8988T (cell line): ENCODE results near the gene ADARB2.
"Not testable (repeated sequence)": the region's sequence is repeated elsewhere in the genome, so short reads cannot be mapped to it uniquely, and the experiment has no call there.

ENCODE experiments used
- DNase-seq: peaks from one replicate; pipeline ENCODE4 v3.0.0; 2011

The ADARB2 gene

DNA sequence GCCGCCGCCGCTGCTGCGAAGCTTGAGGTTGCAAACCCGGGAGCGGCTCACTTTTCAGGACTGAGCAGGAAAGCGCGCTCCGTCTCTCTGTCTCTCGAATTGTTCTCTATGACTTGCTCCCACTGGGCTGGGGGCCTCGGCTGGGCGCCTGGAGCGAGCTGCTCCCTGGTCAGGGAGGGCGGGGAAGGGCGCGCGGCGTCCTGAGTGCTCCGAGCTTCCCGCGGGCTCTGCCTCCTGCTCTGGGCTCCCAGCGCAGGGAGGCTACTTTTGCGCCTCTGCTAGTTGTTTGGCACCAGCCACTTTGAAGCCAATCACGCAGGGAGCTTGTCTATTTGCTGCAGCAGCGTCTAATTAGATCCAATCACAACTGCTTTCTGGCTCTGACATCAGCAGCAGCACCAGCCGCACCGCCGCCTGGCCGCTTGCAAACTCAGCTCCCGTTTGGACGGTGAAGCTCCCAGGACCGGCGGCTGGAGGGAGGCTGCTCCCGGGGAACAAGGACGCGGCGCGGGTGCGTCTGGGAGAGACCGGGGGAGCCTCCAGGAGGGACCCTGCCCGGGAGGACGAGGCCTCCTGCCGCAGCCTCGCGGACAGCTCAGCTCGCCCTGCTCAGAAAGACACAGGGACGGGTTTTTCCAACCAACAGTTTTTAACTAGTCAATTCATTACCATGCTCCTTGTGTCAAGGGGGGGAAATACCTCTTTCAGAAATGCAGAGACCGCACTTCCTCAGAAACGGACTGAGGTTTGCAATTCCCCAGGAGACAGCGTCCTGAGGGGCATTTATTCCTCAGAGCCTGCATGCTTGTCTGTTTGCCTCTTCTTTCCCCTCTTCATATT is at the start of gene ADARB2:
ADARB2 (minus strand) TSS at position 304 of the 840 bp plus-strand sequence.
- DNase-seq: no peak

DNA sequence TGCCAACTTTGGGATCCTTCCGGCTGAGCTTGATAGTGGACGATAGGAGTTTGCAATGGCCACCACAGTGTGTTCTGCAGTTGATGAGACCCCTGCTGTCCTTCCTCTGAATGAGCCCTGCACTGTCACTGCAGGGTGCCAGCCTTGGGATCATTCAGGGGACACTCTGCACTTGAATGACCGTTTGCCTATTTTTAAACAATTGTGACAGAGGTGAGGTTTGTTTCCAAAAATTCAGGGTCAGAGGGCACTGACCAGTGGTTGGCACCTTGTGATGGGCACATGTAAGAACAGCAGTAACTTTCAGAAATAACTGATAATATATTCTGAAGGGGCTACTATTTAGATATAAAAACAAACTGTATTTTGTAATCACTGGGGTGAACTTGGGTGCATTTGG is 48.5 kb upstream of the ADARB2 start:
- no peak for DNase-seq

DNA sequence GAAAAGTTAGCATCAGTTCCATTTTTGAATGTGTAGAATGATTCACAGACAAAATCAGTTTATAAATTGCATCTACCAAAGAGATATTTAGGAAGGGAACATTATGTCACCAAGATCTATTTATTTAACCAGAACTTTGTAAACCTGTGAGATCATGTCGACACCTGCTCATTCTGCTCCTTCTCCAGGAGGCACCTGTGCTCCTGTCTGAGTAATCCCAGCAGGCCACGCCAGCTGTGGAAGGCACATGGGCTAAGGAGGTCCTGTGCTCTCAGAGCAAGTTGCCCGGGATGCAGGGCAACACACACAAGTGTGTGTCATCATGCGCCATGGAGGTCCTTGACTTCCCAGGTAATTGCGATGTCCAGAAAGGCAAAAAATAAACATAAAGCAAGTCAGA is 45.5 kb upstream of the ADARB2 start:
- no peak for DNase-seq

DNA sequence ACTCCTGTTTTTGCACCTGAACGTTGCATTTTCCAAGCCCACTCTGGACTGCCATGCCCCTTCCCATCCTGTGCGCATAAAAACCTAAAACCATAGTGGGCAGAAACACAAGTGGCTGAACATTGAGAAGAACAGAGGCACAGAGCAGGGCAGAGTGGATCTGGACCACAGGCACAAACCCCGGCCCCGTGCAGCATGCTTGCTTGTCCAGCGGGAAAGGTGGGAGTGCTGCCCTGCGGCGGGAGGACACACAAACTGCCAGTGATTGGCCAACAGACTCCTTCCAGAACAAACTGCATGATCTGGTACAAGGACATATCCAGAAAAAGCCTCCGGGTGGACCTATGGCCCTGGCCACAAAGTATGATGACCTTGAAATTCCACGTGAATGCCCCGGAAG is 42.5 kb upstream of the ADARB2 start:
- no peak for DNase-seq

DNA sequence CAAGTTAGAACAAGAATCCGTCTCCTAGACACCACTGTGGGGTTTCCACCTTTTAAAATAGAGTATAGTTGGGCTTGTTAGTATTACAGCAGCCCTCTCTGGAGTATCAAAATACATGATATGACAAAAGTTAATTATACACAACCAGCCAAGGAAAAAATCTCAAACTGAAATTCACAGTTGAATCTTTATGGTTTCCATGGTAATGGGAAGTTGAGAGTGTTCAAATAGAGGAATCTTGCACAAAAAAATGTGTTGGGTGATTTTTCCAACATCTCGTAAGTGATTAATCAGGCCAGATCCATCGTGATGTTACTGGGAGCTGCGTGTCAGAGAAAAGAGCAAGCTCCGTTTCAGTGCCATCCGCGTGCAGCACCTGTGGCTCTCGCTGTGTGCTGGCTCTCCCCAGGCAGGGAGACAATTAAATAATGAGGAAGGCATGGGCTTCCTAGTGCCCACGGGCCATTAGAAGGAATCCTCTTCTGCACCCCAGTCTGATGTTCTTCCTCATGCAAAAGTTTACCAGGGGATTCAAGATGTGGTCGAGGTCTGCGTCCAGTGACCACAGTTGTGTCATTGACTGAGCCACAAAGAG is 41.1 kb upstream of the ADARB2 start:
- DNase-seq: no peak

DNA sequence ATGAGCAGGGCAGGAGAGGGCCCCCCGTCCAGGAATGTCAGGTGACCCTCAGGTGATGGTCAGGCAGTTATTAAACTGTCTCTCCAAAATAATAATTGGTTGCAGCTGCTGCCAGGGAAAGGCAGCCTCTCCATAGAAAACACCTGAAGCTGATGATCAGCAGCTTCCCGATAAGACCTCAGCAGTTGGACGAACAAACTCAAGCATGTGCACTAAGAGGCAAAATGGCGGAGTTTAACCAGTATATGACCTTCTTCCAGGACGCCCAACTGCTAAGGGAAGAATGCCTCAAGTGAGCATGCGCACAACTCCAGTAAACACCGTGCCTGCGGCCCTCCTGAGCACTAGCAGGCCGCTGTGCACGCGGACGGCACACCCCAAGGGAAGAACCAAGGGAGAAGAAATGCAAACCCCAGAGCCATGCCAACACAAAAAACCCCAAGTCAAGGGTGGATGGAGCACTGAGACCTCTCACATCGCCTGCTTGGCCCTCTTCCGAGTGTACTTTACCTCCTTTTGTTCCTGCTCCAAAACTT is 38.9 kb upstream of the ADARB2 start:
- DNase-seq: no peak

DNA sequence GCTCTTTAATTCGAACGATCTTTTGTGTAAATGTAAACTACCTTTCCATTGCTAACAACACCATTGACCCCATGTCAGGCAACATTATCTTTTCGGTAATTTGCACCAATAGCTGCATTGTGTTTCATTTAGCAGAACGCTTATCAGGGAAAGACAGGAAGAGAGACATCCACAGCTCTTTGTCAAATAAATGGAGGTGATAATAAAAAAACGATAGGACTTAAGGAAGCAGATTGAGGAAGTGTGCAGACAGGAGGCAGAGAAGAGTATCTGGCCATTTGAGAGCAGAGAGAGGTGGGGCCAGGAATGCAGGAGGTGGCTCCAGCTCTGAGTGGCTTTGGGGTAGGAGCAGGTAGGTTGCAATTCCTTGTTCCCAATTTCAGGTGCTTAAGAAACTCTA is 37.5 kb upstream of the ADARB2 start:
- no peak for DNase-seq

DNA sequence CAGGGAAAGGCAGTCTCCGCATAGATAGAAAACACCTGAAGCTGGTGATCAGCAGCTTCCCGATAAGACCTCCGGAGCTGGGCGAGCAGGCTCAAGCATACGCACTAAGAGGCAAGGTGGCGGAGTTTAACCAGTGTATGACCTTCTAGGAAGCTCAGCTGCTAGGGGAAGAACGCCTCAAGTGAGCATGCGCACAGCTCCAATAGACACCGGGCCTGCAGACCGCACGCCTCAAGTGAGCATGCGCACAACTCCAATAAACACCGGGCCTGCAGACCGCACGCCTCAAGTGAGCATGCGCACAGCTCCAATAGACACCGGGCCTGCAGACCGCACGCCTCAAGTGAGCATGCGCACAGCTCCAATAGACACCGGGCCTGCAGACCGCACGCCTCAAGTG is 35.9 kb upstream of the ADARB2 start:
- not testable (repeated sequence) for DNase-seq

DNA sequence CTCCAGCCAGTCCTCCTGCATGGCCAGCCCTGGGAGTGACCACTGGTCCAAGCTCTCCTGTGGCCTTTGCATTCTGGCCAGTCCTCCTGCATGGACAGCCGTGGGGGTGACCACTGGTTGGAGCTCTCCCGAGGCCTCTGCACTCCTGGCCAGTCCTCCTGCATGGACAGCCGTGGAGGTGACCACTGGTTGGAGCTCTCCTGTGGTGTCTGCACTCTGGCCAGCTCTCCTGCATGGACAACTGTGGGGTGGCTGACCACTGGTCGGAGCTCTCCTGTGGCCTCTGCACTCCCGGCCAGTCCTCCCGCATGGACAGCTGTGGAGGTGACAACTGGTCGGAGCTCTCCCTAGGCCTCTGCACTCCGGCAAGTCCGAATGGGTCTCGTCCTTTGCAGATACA is 28.7 kb upstream of the ADARB2 start:
- DNase-seq: no peak

DNA sequence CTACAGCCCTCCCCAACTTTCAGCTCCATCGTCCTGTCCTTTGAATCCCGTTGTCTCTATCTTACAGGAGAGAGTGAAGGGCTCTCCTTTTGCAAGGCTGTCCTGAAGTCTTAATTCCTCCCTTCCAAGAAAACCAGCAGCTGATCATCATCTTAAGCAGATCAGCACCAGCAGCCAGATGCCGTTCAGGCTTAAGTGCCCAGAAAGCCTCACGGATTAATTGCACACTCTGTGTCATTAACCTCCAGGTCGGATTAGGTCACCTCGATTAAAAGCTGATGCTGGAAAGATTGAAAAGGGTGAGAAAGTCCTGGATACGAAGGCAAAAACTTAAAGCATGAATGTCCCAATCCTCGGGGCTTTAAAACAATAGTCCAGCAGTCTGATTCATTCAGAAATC is 24.8 kb upstream of the ADARB2 start:
- DNase-seq: no peak

DNA sequence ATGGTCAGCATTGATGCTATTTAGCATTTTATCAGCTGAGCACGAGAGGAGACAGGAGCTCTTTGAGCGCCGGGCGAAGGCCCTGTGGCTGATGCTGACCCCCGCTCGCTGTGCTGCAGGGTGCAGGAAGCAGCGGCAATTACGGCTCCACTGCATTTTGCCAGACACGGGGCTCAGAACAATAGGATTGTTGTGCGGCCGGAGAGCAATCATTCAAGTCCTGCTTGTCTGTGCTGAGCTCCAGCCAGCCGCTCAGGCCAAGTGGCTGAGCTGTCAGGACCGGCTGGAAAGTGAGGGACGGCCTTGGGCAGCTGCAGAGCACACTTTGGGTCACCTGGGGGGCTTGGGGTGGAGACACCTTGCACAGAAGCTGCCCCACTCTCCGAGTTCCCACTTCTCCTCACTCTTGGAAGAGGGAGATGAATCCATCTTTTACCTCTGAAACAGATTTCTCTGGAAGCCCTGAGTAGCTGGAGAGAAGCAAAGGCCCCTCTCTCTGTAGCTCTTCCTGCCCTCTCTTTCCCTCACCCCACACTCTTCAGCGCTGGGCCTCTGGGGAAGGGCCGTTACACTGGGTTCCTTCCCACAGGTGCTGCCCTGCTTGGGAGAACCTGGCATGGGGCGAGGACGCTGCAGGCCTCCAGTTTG is 17.3 kb upstream of the ADARB2 start:
- DNase-seq: no peak

DNA sequence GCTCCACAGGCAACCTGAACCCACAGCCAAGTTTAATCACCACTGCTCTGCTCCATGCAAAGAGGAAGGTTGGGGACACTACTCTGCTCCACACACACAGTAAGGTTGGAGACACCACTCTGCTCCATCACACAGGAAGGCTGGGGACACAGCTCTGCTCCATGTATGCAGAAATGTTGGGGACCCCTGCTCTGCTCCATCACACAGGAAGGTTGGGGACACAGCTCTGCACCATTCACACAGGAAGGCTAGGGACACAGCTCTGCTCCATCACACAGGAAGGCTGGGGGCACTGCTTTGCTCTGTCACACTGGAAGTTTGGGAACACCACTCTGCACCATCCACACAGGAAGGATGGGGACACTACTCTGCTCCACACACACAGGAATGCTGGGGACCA is 14.8 kb upstream of the ADARB2 start:
- DNase-seq: no peak

DNA sequence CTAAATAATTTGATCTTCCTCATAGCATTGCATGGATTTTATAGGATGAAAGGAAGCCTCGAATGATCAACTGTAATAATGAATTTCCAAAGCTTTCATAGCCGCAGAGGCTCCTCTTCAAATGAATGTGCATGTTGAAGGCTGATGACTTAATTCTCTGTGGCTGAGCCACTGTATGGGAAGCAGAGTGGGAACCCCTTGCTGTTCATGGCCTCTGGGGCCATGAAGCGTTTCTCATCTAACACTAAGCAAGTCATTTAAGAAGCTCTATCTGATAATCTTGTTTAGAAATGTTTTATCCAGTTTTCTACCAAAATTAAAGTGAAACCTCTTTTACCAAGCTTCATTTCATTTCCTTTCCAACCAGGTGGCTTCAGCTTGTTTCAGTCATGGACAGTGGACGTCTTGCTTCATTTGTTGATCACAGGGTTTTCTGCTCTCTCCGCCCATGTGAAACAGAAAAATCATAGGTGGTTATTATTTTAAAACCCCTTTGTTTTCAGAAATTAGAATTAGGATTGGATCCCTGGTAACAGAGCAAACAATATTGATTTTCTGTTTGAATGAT is 10.3 kb upstream of the ADARB2 start:
- no peak for DNase-seq

DNA sequence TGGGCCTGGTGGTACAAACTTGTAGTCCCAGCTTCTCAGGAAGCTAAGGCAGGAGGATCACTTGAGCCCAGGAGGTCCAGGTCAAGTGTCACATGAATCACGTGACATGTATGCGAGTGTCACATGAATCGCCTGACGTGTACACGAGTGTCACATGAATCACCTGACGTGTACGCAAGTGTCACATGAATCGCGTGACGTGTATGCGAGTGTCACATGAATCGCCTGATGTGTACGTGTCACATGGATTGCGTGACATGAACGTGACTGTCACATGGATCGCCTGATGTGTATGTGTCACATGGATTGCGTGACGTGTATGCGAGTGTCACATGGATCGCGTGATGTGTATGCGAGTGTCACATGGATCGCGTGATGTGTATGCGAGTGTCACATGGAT is 9.5 kb upstream of the ADARB2 start:
- no peak for DNase-seq

DNA sequence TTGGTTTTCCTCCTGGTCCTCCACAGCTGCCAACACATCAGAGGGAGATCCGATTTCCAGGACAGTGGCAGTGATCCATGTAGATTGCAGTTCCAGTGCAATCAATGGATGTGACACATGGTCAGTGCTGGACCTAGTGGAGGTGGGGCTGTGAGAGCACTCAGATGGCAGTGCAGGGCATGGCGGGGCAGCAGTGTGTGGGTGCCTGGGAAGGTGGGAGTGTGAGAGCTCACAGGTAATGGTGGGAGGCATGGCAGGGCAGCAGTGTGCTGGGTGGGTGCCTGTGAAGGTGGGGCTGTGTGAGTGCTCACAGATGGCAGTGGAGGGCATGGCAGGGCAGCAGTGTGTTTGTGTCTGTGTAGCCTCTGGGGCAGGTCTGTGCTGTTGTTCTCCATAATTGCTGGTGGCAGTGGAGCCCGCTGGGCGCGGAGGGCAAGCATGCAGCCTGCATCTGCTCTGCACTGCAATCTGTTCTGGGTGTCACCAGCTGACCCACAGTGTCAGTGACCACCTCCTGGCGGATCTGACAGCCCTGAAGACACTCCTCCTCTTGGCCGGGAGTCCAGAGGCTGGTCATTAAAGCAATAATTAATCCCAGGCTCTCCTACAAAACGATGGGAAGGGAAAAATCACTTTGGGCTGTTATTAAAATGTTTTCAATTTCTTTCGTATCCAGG is 8.6 kb upstream of the ADARB2 start:
- DNase-seq: no peak

DNA sequence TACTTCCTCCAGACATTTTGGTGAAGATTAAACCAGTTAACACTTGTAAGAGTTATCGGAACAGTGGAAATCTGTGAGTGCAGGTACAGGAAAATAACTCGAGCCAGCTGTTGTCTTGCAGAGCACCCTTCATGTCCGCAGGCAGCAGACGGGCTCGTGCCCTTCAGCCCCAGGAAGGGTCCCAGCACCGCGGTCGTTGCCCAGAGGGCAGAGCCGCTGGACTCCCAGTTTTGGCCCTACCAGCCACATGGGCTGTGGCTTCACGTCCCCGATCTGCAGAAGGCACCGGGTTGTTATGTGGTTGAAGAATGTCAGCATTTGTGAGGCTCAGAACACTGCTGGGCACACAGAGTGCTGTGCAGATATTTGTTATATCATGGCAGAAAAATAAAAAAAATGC is 7.2 kb upstream of the ADARB2 start:
- DNase-seq: no peak

DNA sequence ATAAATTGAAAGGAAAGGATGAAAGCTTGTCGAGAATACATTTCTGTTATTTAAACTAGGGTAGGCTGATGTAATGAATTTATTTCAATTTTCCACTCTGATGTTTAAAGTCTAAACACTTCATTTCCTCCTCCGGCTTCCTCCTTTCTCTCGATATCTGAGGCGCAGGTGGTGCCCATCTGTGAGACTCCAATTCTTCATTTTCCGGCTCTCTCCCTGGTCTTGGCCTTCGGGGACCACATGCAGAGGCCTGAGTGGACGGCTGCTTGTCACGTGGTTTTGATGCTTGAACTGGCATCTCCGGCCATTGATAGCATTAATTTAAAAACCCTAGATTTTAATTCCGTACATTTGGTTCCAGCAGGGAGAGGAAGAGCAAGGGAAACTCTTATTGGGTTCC is 5.8 kb upstream of the ADARB2 start:
- no peak for DNase-seq

DNA sequence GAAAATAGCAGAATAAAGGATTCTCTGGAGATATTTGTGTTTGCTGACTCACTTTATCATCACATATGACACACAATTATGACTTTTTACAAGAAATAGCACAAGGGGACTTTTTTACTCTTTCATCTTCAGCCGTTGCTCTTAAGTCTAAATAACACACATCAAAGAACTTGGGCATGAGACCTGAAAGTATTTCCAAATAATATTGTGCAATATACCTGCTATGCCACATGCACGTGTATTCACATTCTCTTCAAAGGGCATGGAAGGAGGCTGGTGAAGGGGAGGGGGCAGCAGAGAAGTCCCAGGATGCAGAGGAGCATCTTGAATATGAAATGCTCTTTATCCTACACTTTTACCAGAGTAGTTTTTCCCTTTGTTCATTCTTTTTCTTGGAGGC is 4.1 kb upstream of the ADARB2 start:
- no peak for DNase-seq

DNA sequence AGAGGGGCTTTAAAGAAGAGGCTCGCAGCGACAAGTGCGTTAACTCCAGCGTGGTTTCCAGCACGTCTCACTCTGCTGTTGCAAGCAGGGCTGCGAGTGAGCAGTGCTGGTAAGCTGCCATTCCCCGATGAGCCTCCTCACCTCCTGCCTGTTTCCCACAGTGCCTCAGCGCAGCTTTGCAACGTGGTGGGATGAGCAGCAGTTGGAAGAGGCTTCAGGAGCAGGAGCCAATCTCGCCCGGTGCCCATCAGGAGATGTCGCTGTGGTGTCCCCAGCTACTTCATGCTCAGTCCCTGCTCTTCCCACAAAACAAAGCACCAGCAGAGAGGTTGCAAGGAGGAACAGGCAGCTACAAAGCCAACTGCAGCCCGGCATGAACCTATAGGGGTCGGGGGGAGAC is 2.4 kb upstream of the ADARB2 start:
- no peak for DNase-seq

DNA sequence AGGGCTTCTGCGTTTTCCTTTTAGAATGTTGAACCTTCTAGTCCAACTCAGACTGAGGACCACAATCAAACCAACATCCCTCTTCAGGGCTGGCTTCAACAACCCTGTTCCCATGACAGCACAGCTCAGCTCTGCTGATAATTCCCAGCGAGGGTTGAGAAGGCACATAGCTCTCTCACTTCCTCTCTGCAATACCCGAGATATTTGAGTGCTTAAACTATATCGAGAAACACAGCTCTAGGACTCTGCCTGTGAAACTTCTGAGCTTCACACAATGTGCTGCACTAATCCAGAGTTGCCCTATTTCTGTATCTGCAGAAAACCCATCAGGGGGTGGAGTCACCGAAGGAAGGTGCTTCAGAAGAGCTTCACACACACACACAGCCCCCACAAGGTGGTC is 1.6 kb upstream of the ADARB2 start:
- no peak for DNase-seq

DNA sequence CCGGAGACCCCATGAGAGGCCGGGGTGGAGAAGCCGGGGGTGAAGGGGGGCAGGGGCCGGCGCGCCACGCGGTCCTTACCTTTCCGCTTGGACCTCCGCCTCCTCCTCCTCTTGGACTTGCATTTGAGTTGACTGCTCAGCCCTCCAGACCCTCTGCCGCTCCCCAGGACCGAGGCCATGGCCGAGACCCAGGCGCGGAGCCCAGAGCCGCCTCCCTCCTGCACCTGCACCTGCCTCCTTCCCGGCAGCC is 428 bp downstream of the ADARB2 start:
- DNase-seq: no peak

DNA sequence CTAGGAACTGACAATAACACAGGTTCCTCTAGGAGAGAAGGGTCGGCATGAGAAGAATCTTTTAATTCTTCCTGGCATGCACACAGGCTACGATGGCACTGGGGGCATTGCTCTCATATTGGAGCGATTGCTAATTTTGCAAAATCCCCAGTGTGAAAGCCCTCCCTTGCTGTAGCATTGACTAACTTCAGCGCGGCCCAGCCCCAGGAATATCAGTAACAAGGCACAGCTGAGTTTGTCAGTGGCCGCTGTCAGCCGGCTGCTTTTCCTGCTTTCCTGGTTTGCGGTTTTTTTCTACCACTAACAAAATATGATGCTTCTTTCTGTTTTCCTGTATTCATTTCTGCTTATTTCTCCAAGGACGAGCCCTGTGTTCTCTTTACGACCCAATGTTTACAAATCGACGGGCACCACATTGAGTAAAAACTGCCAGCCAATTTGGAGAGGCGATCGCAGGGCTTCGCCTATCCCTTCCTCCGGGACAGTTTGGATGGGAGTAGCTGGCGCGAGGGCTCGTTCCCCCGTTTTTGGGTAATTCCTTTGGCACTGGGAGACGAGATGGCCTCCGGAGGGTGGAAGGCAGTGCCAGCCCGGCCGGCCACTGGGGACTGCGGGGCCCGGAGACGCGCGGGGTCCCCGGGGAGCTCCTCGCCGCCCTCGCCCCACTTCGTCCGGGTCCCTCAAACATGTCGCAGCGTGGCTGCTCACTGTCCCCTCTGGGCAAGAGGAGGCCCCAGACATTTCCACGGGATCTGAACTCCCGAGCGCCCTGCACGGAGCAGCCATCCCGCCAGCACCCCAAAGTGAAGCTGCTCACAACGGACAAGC is 967 bp downstream of the ADARB2 start:
- no peak for DNase-seq

DNA sequence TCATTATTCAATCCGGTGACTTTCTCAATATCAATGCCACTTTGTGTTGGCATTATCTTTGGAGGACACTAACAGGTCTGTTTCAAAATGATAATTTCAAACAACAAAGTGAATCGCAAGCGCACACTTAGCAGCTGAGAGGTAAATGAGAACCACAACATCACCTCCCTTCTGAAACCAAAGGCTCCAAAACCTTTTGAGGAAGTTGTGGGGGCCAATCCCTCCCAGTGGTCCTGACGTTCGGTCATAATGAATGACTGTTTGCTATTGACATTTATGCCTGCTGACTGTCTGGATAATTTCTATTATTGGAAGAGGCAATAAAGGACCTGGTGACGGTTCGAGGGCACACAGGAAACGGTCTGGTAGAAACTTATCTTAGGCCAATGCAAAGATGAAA is 1.8 kb downstream of the ADARB2 start:
- no peak for DNase-seq
